ENCODE data around the gene BCAR3.

- TF ChIP-seq CTCF (IDR thresholded peaks at IDR 0.05): no peak
- TF ChIP-seq EP300 (IDR thresholded peaks at IDR 0.05): no peak
Observed at GRCh38 chr1:93628681-93629080, 53.0 kb downstream of the BCAR3 start.
